Omental fat pad (tissue), 4 donors: ENCODE results near the gene RNF32. TPM values are rescaled to one million over a fixed set of nuclear protein-coding genes. Genes with fewer than 3 reads are reported as not detected.
"Not testable (repeated sequence)": the region's sequence is repeated elsewhere in the genome, so short reads cannot be mapped to it uniquely, and the experiment has no call there.

ENCODE experiments used
- ATAC-seq: fragments of 150-250 bp; one replicate; pipeline ENCODE4 v1.9.1; 2016; ENCODE audit warnings: mild to moderate bottlenecking, moderate library complexity; ENCODE audit not compliant: low FRiP score
- DNase-seq: peaks from one replicate; pipeline ENCODE4 v3.0.0-alpha.2; 2019; ENCODE audit warnings: low spot score
- CTCF ChIP-seq, 3 donors: fragments of 450-650 bp; IDR thresholded peaks; one replicate each; pipeline ENCODE4 v1.5.1; 2016 to 2017; ENCODE audit warnings: antibody characterized with exemption in 3 of 3, mild to moderate bottlenecking in 3 of 3, moderate library complexity in 2 of 3
- total RNA-seq, 4 donors: library from RNA; depleted of rRNA; stranded (reverse); fragments of >200 nt; gene quantifications; one replicate each; pipeline ENCODE4 v1.1.0, GENCODE V29; 2016

The RNF32 gene
- total RNA-seq, 4 donors from 2014 or later = 0.72 to 1.9 TPM; not detected in 2

- DNase-seq (no peak), ATAC-seq (no peak)
- no peak for TF ChIP-seq CTCF (IDR thresholded peaks at IDR 0.05)
These were observed 25.9 kb upstream of the RNF32 start for GRCh38 chr7:156614434-156615264.

- TF ChIP-seq CTCF (IDR thresholded peaks at IDR 0.05) = no peak
- DNase-seq = no peak
- ATAC-seq = no peak
These were observed 24.0 kb upstream of the RNF32 start for GRCh38 chr7:156616269-156617202.

- DNase-seq = no peak
- ATAC-seq = no peak
- no peak for TF ChIP-seq CTCF (IDR thresholded peaks at IDR 0.05)
These were observed 23.4 kb upstream of the RNF32 start for GRCh38 chr7:156617215-156617614.

- no peak for DNase-seq
- no peak for TF ChIP-seq CTCF (IDR thresholded peaks at IDR 0.05)
- no peak for ATAC-seq
These were observed 22.3 kb upstream of the RNF32 start for GRCh38 chr7:156618078-156618779.

GRCh38 chr7:156618780-156619367 is 21.7 kb upstream of the RNF32 start:
- no peak for DNase-seq
- ATAC-seq = no peak
- TF ChIP-seq CTCF (IDR thresholded peaks at IDR 0.05) = no peak

- DNase-seq, ATAC-seq: not testable (repeated sequence)
These were observed 20.9 kb upstream of the RNF32 start for GRCh38 chr7:156619488-156620290.
